CD4-positive, alpha-beta T cell treated with Interleukin-15 for 1 hour (primary cell): ENCODE measurements around the gene C16orf78.

ENCODE experiments used
- DNase-seq: peaks from one replicate; pipeline ENCODE4 v3.0.0-alpha.2; 2020

The C16orf78 gene

GRCh38 chr16:49398761-49399160, 25.2 kb downstream of the C16orf78 start:
- DNase-seq, result no peak

- DNase-seq, result no peak
Observed at GRCh38 chr16:49399594-49400364, 26.2 kb downstream of the C16orf78 start.

- DNase-seq, result no peak
Observed at GRCh38 chr16:49400611-49401010, 27.0 kb downstream of the C16orf78 start.

GRCh38 chr16:49405123-49405522, 31.5 kb downstream of the C16orf78 start:
- DNase-seq, result no peak

- no peak for DNase-seq
Observed at GRCh38 chr16:49405530-49405929, 31.9 kb downstream of the C16orf78 start.

GRCh38 chr16:49407873-49408550, 34.4 kb downstream of the C16orf78 start:
- DNase-seq, result peak; percentile 55

- DNase-seq, result no peak
Observed at GRCh38 chr16:49409121-49409520, 35.5 kb downstream of the C16orf78 start.

GRCh38 chr16:49410226-49410625, 36.6 kb downstream of the C16orf78 start:
- DNase-seq, result no peak

- no peak for DNase-seq
Observed at GRCh38 chr16:49411121-49411970, 37.7 kb downstream of the C16orf78 start.

GRCh38 chr16:49414671-49415070, 41.1 kb downstream of the C16orf78 start:
- DNase-seq, result no peak

- no peak for DNase-seq
Observed at GRCh38 chr16:49415083-49415482, 41.5 kb downstream of the C16orf78 start.

GRCh38 chr16:49416001-49416675, 42.5 kb downstream of the C16orf78 start:
- DNase-seq, result no peak

GRCh38 chr16:49417354-49417753, 43.8 kb downstream of the C16orf78 start:
- DNase-seq, result no peak

- DNase-seq, result no peak
Observed at GRCh38 chr16:49419006-49419405, 45.4 kb downstream of the C16orf78 start.

- DNase-seq, result no peak
Observed at GRCh38 chr16:49419862-49420261, 46.3 kb downstream of the C16orf78 start.

GRCh38 chr16:49422896-49423295, 49.3 kb downstream of the C16orf78 start:
- no peak for DNase-seq

GRCh38 chr16:49424961-49425360, 51.4 kb downstream of the C16orf78 start:
- DNase-seq, result no peak

GRCh38 chr16:49427771-49428170, 54.2 kb downstream of the C16orf78 start:
- DNase-seq, result no peak

- no peak for DNase-seq
Observed at GRCh38 chr16:49428808-49429207, 55.2 kb downstream of the C16orf78 start.

GRCh38 chr16:49431040-49431439, 57.4 kb downstream of the C16orf78 start:
- no peak for DNase-seq

GRCh38 chr16:49431591-49432290, 58.1 kb downstream of the C16orf78 start:
- no peak for DNase-seq

- no peak for DNase-seq
Observed at GRCh38 chr16:49434733-49435132, 61.1 kb downstream of the C16orf78 start.
